NCI-H82 treated with DMSO at 0.1 percent for 48 hours (cell line): ENCODE data around the gene EIF4E.
"Not testable (repeated sequence)": the region's sequence is repeated elsewhere in the genome, so short reads cannot be mapped to it uniquely, and the experiment has no call there.

Source experiments
- DNase-seq: peaks from one replicate; lab custom pipeline; 2025; ENCODE audit not compliant: unreplicated experiment; lab: John Stamatoyannopoulos, UW

EIF4E gene

DNA sequence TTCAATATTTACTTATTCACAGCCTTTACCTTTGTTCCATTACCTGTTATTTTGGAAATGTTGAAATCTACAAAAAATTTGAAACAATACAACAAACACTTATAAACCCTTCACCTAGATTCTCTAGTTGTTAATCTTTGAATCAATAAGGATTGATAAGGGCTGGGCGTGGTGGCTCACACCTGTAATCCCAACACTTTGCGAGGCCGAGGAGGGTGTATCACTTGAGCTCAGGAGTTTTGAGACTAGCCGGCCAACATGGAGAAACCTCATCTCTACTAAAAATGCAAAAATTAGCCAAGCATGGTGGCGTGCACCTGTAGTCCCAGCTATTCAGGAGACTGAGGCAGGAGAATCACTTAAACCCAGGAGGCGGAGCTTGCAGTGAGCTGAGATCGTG lies 5.9 kb upstream of the EIF4E start:
- DNase-seq: not testable (repeated sequence)

- no peak for DNase-seq
These were observed 3.6 kb upstream of the EIF4E start for GRCh38 chr4:98932539-98932938.

DNA sequence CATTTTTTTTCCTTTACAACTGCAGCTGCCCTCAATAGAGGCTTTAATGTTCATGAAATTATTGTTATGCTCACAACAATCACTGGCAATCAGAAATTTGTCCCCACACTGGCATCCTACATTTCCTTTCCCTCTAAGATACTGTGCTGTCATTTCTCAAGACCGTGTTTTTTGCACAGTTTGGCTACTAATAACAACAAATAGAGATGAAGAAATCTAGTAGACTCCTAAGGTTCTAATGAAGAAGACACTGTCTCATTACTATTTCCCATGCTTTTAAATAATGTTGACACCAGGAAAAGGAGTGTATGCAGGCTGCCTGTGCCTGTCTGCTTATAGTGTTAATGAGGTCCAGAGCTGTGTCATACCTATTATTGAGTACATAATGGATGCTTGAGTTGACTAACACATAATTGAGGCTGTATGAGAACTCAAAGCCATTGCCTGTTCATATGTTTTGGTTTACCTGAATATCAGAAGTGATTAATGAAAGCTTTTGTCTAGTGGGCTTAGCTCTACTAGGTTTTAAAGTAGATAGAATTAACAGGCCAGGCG lies 1.5 kb upstream of the EIF4E start:
- no peak for DNase-seq

- DNase-seq: no peak
These were observed 671 bp upstream of the EIF4E start for GRCh38 chr4:98929341-98930267.

DNA sequence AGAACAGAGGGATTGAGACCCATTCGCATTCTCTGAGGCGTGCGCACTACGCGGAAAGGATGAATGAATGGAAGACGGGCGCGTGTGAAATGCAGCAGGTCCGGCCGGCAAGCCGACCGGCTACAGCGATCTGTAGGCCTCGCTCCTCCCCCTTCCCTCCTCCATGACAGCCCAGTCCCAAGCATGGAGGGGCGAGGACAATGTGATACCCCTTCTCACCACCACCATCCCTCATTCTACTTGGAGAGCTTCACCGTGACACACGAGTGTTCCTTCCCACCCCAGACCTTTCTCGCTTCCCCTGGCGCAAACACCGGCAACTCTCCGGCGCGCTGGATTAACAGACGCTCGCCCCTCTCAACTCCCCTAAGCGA lies 815 bp downstream of the EIF4E start:
- DNase-seq: peak; percentile 30

DNA sequence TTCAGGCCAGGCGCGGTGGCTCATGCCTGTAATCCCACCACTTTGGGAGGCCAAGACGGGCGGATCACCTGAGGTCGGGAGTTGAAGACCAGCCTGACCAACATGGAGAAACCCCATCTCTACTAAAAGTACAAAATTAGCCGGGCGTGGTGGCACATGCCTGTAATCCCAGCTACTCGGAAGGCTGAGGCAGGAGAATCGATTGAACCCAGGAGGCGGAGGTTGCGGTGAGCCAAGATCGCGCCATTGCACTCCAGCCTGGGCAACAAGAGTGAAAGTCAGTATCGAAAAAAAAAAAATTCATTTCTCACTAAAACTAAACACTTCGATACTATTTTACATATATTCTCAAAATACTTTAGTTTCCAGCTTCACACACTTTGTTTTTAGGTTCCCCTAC lies 2.7 kb downstream of the EIF4E start:
- DNase-seq: not testable (repeated sequence)

GRCh38 chr4:98921292-98921691 lies 7.6 kb downstream of the EIF4E start:
- no peak for DNase-seq

DNA sequence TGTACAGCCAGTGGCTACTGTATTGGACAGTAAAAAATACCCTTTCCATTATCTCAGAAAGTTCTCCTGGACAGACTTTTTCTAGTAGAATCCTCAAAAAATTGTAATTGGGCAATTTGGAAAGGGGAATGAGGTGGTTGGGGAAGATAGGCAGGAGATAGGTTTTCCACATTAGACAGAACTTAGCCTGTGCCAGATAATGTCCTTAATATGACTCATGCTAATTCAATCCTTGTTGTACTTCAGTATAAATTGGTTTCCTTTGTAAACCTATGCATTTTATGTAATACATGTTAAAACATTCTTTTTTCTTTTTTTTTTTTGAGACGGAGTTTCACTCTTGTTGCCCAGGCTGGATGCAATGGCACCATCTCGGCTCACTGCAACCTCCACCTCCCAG lies 8.9 kb downstream of the EIF4E start:
- DNase-seq: no peak

DNA sequence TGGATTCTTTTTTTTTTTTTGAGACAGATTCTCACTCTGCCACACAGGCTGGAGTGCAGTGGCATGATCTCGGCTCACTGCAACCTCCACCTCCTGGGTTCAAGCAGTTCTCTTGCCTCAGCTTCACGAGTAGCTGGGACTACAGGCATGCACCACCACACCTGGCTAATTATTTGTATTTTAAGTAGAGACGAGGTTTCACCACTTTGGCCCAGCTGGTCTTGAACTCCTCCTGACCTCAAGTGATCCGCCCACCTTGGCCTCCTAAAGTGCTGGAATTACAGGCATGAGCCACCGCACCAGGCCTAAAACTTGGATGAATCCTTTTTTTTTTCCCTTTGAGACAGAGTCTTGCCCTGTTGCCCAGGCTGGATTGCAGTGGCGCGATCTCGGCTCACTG lies 18.2 kb downstream of the EIF4E start:
- DNase-seq: not testable (repeated sequence)

GRCh38 chr4:98909646-98910401 lies 19.1 kb downstream of the EIF4E start:
- no peak for DNase-seq

- DNase-seq: no peak
These were observed 20.1 kb downstream of the EIF4E start for GRCh38 chr4:98908703-98909262.

- DNase-seq: no peak
These were observed 20.8 kb downstream of the EIF4E start for GRCh38 chr4:98908182-98908581.

GRCh38 chr4:98905839-98906238 lies 23.1 kb downstream of the EIF4E start:
- DNase-seq: no peak

DNA sequence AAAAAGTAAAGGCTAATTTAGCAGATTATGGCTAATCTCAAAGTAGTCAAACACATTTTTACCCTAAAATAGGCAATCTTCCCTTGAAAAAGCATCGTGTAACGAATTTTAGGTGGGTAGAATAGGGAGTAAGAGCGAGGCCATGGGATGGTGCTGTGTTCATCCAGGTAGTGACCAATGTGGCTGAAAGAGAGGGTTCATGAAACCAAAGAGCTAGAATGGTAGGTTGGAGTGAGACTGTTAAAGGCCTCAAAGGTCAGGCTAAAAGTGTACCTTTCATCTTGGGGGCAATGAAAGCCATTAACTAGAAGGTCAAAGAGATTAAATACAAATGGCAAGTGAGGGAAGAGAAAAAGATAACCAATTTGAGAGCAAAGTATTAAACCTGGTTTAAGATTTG lies 23.6 kb downstream of the EIF4E start:
- no peak for DNase-seq

DNA sequence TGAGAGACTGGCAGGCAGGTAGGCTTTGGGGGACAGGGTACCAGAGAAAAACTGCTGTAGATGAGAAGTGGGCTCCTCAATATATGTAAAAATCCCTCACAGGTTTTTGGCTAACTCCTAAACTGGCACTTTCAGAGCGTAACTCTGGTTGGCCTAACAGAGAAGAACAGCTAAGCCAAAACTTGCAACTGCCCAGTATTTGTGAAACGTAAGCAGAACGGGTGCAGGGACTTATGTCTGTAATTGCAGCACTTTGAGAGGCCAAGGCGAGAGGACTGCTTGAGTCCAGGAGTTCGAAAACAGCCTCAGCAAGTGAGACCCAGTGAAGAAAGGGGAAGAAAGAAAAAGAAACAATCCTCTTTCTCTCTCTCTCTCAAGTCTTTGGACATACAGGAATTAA lies 25.0 kb downstream of the EIF4E start:
- DNase-seq: no peak

DNA sequence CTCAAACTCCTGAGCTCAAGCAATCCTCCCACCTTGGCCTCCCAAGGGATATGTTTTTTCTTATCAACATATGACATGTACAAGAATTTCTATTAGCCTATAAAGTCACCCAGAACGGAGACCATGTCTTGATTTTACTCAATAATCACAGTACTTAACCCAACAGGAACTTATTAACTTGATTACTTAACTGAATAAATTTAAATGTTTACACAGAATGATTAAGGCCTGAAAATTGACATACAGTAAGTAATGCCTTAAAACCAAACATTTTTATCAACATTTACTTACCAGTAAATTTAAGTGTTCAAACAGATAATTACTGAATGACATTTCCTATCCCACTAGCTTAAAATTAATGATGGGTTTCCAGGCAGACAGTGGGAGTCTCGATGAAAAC lies 25.4 kb downstream of the EIF4E start:
- no peak for DNase-seq

- no peak for DNase-seq
These were observed 29.7 kb downstream of the EIF4E start for GRCh38 chr4:98899277-98899676.

DNA sequence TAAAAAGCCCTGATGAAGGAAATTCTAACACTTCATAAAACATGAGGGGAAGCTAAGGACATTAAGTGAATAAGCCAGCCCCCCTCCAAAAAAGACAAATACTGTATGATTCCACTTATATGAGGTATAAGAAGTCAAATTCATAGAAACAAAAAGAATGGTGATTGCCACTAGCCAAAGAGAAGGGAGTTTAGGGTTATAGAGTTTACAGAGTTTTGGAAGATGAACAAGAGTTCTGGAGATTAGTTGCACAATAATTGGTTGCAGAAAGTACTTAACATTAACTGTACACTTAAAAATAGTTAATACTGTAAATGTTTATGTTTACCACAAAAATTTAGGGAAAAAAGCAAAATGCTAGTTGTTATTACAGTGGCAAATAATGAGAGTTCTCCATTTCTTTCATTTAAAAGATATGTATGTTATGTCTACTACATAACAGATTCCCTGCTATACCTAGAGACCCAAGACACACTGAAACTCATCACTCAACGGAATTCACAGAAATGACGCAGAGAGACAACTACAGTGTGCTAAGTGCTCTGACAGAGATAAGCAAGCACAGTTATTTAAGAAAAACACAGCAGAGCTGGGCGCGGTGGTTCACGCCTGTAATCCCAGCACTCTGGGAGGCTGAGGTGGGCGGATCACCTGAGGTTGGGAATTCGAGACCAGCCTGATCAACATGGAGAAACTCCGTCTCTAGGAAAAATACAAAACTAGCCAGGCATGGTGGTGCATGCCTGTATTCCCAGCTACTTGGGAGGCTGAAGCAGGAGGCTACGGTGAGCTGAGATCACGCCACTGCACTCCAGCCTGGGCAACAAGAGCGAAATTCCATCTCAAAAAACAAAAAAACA lies 37.2 kb downstream of the EIF4E start:
- no peak for DNase-seq

DNA sequence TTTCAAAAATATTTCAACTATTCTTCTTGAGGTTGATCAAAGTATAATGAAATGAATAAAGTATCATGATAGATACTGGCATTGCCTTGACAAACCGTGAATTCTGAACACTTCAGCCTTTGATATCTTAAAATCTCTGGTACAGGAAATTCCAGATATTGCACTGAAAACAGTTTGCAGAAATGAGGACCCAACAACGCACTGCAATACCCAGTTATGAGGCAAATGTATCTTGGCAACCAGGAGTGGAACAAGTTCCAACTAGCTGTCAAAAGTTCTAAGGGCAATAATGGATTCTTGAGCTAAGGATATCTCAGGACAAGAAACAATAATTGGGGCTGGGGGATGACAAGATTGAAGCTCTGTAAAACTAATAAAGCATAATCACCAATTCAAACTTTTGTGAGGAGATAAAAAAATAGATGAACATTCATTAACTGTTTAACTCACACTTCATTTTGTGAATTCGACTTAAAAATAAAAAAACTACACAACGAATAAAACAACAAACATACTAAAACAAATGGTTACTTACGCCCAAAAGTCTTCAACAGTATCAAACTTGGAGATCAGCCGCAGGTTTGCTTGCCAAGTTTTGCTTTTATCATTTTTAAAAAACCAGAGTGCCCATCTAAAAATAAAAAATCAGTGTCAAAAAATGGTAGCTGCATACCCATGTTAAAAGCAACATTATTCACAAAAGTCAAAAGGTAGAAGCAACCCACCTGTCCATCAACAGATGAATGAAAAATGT lies 38.1 kb downstream of the EIF4E start:
- no peak for DNase-seq

- DNase-seq: no peak
These were observed 41.8 kb downstream of the EIF4E start for GRCh38 chr4:98887145-98887544.
